ENCODE measurements around the gene GNA12. TPM values are rescaled to one million over a fixed set of nuclear protein-coding genes. Genes with fewer than 3 reads are reported as not detected.

The GNA12 gene
- polyA plus RNA-seq, 1 experiment: 95.3 TPM

DNA sequence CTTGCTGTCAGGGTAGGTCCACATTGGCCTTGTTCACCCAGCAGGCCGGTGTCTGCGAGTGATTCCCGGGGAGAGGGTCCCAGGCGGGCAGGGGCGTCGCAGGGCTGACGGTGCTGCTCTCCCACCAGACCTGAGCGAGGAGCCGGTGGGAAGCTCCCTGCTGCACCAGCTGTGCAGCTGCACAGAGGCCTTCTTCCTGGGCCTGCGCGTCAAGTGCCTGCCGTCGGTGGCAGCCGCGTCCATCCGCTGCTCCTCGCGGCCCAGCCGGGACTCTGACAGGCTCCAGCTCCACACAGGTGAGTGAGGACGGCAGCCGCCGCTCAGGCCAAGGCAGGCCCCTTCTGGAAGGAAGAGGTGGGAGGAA is 141.5 kb downstream of the GNA12 start:
- Histone ChIP-seq H3K36me3 (ENCODE audit: control insufficient read depth, insufficient read depth, low read length) (peaks cover 1% of the 10 kb centered on the region; the same call in 1 of the 2 replicates), H3K27me3 (ENCODE audit: control insufficient read depth, insufficient read depth, low read length) (no peaks in the 10 kb centered on the region), H3K4me3 (ENCODE audit: low read depth, low read length) (no peak overlapping the region)
- TF ChIP-seq, protein P1, sequence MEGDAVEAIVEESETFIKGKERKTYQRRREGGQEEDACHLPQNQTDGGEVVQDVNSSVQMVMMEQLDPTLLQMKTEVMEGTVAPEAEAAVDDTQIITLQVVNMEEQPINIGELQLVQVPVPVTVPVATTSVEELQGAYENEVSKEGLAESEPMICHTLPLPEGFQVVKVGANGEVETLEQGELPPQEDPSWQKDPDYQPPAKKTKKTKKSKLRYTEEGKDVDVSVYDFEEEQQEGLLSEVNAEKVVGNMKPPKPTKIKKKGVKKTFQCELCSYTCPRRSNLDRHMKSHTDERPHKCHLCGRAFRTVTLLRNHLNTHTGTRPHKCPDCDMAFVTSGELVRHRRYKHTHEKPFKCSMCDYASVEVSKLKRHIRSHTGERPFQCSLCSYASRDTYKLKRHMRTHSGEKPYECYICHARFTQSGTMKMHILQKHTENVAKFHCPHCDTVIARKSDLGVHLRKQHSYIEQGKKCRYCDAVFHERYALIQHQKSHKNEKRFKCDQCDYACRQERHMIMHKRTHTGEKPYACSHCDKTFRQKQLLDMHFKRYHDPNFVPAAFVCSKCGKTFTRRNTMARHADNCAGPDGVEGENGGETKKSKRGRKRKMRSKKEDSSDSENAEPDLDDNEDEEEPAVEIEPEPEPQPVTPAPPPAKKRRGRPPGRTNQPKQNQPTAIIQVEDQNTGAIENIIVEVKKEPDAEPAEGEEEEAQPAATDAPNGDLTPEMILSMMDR (IDR thresholded peaks at IDR 0.05; ENCODE audit: insufficient read depth, low read depth, low read length): no peak
- CTCF ChIA-PET: interaction anchor here (0.8 kb wide), 1 partner anchor 16 kb away, joined by 3 read pairs; no protein-coding TSS in a partner anchor
- POLR2A ChIA-PET: no interaction called here
- no peak for DNase-seq (ENCODE audit: low read depth)

DNA sequence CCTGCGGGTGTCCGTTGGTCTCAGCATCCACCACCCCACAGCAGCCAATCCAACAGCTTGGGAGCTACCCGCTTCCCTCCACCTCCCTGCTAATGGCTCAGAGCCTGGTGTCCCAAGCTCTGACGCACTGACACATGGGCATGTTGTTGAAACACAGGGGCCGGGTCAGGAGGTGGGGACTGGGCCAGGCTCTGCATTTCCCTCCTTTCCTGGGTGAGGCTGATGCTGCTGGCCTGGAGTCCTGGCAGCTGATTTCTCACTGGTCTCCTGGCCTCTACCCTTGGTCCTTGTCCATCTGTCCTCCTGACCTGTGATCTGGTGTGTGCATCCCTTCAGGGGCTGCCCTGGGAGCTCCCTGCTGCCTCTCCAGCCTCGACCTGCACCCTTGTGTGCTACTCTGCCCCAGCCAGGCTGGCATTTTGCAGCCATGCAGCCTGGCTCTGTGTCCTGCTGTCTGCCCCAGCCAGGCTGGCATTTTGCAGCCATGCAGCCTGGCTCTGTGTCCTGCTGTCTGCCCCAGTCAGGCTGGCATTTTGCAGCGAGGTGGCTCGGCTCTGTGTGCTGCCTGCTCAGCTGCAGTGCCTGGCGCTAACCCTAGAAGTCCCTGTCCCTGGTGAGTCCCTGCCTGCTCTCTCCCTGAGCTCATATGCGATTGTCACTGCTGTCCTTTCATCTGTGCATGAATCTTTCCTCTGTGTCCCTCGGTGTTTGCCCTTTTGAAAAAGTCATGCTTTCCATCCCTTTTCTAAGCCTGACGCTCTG is 142.1 kb downstream of the GNA12 start:
- no peaks in the 10 kb centered on the region for H3K27me3 ChIP-seq (ENCODE audit: control insufficient read depth, insufficient read depth, low read length)
- ChIA-PET POLR2A (no interaction called here), CTCF (interaction anchor here (0.8 to 1.5 kb wide), 2 partner anchors 8 to 17 kb away, joined by 3 to 7 read pairs; no protein-coding TSS in a partner anchor)
- TF ChIP-seq, protein P1 (IDR thresholded peaks at IDR 0.05; ENCODE audit: insufficient read depth, low read depth, low read length): no peak
- H3K4me3 ChIP-seq (ENCODE audit: low read depth, low read length): no peak overlapping the region
- peaks cover 1% of the 10 kb centered on the region; the same call in 1 of the 2 replicates for H3K36me3 ChIP-seq (ENCODE audit: control insufficient read depth, insufficient read depth, low read length)
- no peak for DNase-seq (ENCODE audit: low read depth)

DNA sequence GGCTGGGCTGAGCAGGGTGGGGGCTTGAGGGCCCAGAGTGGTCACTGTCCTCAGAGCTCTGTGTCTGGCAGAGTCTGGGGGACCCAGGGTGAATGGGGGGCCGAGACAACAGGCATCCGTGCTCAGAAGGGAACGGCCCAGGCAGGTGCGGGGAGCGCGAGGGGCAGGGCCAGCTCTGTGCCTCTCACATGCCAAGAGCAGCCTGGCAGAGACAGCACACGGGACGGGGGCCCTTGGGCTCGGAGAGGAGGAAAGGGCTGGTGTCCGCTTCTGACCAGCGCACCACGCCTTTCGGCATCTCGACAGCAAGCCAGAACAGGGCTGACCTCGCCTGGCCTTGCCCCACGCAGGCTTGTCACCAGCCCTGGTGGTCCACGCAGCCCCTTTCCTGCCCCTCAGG is 142.7 kb downstream of the GNA12 start:
- Histone ChIP-seq H3K27me3 (ENCODE audit: control insufficient read depth, insufficient read depth, low read length) (no peaks in the 10 kb centered on the region), H3K4me3 (ENCODE audit: low read depth, low read length) (no peak overlapping the region), H3K36me3 (ENCODE audit: control insufficient read depth, insufficient read depth, low read length) (peaks cover under 1% of the 10 kb centered on the region; the same call in 1 of the 2 replicates)
- TF ChIP-seq, protein P1 (IDR thresholded peaks at IDR 0.05; ENCODE audit: insufficient read depth, low read depth, low read length): no peak
- CTCF ChIA-PET: interaction anchor here (1.5 kb wide), 1 partner anchor 9 kb away, joined by 7 read pairs; no protein-coding TSS in a partner anchor
- POLR2A ChIA-PET: no interaction called here
- DNase-seq (ENCODE audit: low read depth): no peak

DNA sequence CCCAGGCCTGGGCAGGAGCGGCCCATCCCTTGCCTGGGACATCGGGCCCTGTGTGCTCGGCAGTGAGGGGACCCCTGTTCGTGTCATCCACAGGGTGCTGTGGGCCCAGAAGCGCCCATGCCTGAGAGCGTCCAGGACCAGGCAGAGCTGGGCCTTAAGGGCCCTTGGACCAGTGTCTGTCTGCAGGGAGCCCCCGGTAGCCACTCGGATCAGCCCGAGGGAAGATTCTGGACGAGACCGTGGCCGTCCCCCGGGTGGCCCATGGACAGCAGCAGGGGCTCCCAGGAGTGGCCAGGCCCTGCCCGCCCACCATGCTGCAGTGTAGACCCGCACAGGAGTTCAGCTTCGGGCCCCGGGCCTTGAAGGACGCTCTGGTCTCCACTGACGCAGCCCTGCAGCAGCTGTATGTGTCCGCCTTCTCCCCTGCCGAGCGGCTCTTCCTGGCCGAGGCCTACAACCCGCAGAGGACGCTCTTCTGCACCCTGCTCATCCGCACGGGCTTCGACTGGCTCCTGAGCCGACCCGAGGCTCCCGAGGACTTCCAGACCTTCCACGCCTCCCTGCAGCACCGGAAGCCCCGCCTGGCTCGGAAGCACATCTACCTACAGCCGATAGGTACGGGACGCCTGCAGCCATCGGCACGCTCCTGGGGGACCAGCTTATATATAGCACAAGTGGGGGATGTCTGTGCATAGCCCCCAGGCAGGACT is 143.8 kb downstream of the GNA12 start:
- POLR2A ChIA-PET: no interaction called here
- Histone ChIP-seq H3K36me3 (ENCODE audit: control insufficient read depth, insufficient read depth, low read length) (no peaks in the 10 kb centered on the region), H3K4me3 (ENCODE audit: low read depth, low read length) (no peak overlapping the region), H3K27me3 (ENCODE audit: control insufficient read depth, insufficient read depth, low read length) (no peaks in the 10 kb centered on the region)
- TF ChIP-seq, protein P1 (IDR thresholded peaks at IDR 0.05; ENCODE audit: insufficient read depth, low read depth, low read length): no peak
- CTCF ChIA-PET: interaction anchor here (0.6 kb wide), 1 partner anchor 19 kb away, joined by 3 read pairs; no protein-coding TSS in a partner anchor
- DNase-seq (ENCODE audit: low read depth): no peak

DNA sequence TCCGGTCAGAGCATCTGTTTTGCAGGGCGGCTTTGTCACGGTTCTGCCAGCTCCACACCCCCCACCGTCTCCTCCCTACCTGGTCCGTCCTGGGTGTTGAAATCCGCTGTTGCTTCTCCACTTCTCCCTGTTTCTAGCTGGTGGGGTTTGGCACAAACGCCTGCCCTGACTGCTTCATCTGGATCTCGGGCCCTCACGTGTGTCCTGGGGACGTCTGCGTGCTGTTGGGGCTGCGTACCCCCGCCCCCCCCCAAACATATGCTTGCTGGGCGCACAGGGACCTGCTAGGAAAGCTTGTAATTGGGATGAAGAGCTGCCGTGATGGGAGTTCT is 144.9 kb downstream of the GNA12 start:
- no peaks in the 10 kb centered on the region for H3K36me3 ChIP-seq (ENCODE audit: control insufficient read depth, insufficient read depth, low read length)
- TF ChIP-seq, protein P1 (IDR thresholded peaks at IDR 0.05; ENCODE audit: insufficient read depth, low read depth, low read length): no peak

More for the DNA sequence above, 144.9 kb downstream of the GNA12 start:
- Histone ChIP-seq H3K4me3 (ENCODE audit: low read depth, low read length) (no peak overlapping the region), H3K27me3 (ENCODE audit: control insufficient read depth, insufficient read depth, low read length) (no peaks in the 10 kb centered on the region)
- ChIA-PET CTCF (interaction anchor here (1.3 to 1.5 kb wide), 2 partner anchors 9 to 11 kb away, joined by 5 to 6 read pairs; no protein-coding TSS in a partner anchor), POLR2A (no interaction called here)
- DNase-seq (ENCODE audit: low read depth): no peak
